Measurements from ENCODE around the gene CCDC171. TPM values are rescaled to one million over a fixed set of nuclear protein-coding genes. Genes with fewer than 3 reads are reported as not detected.
"Not testable (repeated sequence)": the region's sequence is repeated elsewhere in the genome, so short reads cannot be mapped to it uniquely, and the experiment has no call there.

The CCDC171 gene
- total RNA-seq, 2 experiments from 2014 or later = 1.9 TPM

DNA sequence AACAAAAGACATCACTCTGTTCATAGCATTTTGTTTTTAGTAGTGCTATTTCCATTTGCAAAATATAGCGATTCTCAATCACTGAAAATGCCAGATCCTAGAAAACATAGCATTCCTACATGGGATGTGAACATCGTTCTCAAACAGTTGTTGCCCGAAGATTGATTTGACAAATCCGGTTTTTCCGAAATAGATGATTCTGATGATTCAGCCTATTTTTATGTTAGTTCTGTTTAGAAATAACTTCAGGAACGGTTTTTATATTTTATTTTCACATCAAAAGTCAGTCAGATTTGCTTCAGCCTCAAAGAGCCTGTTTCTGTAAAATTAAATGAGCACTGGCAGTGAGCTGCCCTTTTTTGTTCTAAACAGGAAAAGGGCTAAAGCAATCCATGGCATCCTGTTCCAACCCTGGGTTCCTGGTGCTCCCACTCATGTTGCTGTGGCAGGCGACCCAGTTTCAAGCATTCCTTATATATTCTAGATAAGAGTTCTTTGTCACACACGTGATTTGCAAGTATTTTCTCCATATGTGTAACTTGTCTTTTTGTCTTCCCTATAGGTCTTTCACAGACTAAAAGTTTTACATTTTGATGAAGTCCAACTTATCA, 27.9 kb upstream of the CCDC171 start:
- POLR2A ChIA-PET = no interaction called here
- no peak for DNase-seq
- no peaks in the 10 kb centered on the region for H3K9me3 Mint-ChIP-seq (ENCODE audit: insufficient read depth)
- peaks cover 4% of the 10 kb centered on the region for H3K4me1 Mint-ChIP-seq (ENCODE audit: low read depth)
- no peak for ATAC-seq
- no peak overlapping the region for H3K4me3 Mint-ChIP-seq
- H3K36me3 Mint-ChIP-seq (ENCODE audit: low read depth) = no peaks in the 10 kb centered on the region
- H3K27me3 Mint-ChIP-seq (ENCODE audit: low read depth) = no peaks in the 10 kb centered on the region
- CTCF ChIA-PET = no interaction called here
- no peak overlapping the region for H3K27ac Mint-ChIP-seq

DNA sequence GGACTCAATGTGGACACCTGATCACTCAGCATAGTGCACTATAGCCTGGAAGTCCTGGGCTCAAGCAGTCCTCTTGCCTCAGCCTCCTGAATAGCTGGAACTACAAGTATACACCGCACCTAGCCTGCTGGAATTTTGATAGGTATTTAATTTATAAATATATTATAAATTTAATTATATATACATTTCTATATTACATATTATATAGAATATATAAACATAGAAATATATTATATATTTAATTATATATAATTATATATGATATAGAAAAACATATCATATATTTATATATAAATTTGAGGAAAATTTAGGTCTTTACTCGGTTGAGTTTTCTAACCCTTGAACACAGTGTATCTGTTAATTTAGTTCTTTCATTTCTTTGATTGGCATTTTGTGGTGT, 26.9 kb upstream of the CCDC171 start:
- H3K4me1 Mint-ChIP-seq (ENCODE audit: low read depth) = peaks cover 7% of the 10 kb centered on the region
- ATAC-seq (no peak), DNase-seq (no peak)
- CTCF ChIA-PET = no interaction called here
- POLR2A ChIA-PET = no interaction called here
- no peaks in the 10 kb centered on the region for H3K27me3 Mint-ChIP-seq (ENCODE audit: low read depth)
- no peak overlapping the region for H3K4me3 Mint-ChIP-seq
- H3K9me3 Mint-ChIP-seq (ENCODE audit: insufficient read depth) = no peaks in the 10 kb centered on the region
- no peak overlapping the region for H3K27ac Mint-ChIP-seq
- no peaks in the 10 kb centered on the region for H3K36me3 Mint-ChIP-seq (ENCODE audit: low read depth)

DNA sequence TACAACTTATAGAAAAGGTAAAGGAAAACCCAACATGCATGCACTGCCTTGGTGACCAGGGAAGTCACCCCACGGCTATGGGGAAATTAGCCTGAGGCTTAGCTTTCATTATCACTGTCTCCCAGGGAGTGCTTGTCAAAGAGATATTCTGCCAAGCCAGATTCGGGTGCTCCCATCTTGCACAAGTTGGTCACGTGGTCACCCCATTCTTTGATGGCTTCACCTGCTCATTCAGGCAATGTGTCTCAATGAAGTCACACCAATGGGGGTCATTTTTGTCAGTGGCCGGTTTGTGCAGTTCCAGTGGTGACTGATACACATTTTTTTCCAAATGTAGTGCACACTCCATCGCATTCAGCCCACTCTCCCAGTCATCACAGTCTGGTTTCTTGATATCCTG, 25.8 kb upstream of the CCDC171 start:
- POLR2A ChIA-PET; H3K4me3 Mint-ChIP-seq; H3K27me3 Mint-ChIP-seq (ENCODE audit: low read depth); ATAC-seq; CTCF ChIA-PET; H3K27ac Mint-ChIP-seq; H3K36me3 Mint-ChIP-seq (ENCODE audit: low read depth); DNase-seq; H3K4me1 Mint-ChIP-seq (ENCODE audit: low read depth); H3K9me3 Mint-ChIP-seq (ENCODE audit: insufficient read depth): not testable (repeated sequence)

DNA sequence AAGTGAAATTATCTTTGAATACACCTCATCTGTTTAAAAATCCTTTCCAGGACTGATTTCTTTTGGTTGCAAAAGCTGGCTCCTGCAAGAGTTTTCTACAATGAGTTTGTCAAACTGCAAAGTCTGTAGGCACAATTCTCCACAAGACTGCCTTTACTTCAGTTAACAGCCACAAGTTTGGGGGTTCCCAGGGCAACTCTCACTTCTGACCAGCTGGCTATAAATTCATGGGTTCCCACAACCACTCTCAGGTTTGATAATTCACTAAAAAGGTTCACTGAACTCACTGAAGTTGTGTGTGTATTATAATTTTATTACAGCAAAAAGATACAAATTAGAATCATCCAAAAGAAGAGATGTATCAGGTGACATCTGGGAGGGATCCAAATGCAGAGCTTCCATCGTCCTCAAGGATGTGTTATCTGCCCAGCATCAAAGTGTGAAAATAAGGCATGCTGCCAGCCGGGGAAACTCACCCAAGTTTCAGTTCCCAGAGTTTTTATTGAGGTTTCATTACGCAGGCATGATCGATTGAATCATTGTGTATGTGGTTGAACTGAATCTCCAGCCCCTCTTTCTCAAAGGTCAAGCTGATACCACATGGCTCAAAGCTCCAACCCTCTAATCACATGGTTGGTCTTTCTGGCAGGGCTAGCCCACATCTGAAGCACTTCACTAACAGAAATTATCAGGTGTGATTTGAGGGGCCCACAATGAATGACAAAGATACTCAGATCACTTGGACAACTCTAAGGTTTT, 23.1 kb upstream of the CCDC171 start:
- ChIA-PET CTCF (interaction anchor here (1.1 to 1.4 kb wide), 3 partner anchors 12 to 23 kb away, joined by 3 to 4 read pairs (median 4); partner anchors contain the start of gene CCDC171), POLR2A (interaction anchor here (2.7 kb wide), 1 partner anchor 18 kb away, joined by 13 read pairs; the partner anchor contains the start of gene PSIP1)
- DNase-seq = no peak
- Mint-ChIP-seq H3K4me1 (ENCODE audit: low read depth) (peaks cover 9% of the 10 kb centered on the region), H3K27ac (no peak overlapping the region), H3K4me3 (no peak overlapping the region), H3K36me3 (ENCODE audit: low read depth) (no peaks in the 10 kb centered on the region), H3K9me3 (ENCODE audit: insufficient read depth) (no peaks in the 10 kb centered on the region), H3K27me3 (ENCODE audit: low read depth) (no peaks in the 10 kb centered on the region)
- ATAC-seq = no peak

DNA sequence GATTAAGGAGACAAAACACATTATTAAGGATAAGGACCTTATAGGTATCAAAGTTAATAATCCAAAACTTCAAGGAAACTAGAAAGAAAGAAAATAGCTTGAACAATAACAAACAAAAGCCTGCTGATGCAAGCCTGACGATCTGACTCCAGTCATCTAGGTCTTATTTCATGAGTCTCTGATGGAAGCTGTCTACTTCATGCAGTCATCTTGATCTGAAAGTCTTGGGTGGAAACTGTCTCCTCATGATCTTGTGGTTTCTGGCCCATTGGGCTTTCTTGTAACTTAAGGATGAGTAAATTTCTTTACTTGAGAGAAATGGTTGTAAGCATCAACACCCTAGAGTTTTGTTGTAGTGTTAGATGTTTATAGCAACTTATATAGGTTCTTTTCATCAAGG, 21.5 kb upstream of the CCDC171 start:
- CTCF ChIA-PET = no interaction called here
- Mint-ChIP-seq H3K27me3 (ENCODE audit: low read depth) (no peaks in the 10 kb centered on the region), H3K4me3 (no peak overlapping the region), H3K9me3 (ENCODE audit: insufficient read depth) (no peaks in the 10 kb centered on the region), H3K36me3 (ENCODE audit: low read depth) (no peaks in the 10 kb centered on the region), H3K27ac (no peak overlapping the region), H3K4me1 (ENCODE audit: low read depth) (peaks cover 9% of the 10 kb centered on the region)
- DNase-seq (no peak), ATAC-seq (no peak)
- POLR2A ChIA-PET = interaction anchor here (2.7 kb wide), 1 partner anchor 20 kb away, joined by 13 read pairs; the partner anchor contains the start of gene PSIP1

DNA sequence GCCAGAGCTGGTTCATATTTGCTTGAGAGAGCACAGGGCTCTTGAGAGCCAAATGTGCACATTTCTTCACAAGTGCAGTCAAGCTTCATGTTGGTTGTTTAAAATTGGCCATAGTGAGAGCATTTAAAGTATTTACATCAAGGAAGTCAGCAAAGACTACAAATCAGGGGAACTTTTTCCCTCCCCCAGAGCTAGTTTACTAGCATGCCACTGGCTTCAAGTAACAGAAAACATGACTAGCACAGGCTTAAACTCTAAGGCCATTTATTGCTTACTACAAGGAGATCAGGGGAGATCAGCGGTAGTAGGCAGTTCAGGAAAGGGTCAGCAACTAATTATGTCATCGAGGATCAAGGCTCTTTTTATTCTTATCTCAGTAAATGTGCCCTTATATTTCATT, 11.0 kb upstream of the CCDC171 start:
- no peak overlapping the region for H3K4me3 Mint-ChIP-seq
- CTCF ChIA-PET = interaction anchor here (1.2 to 1.3 kb wide), 2 partner anchors 9 to 329 kb away, joined by 3 read pairs; no protein-coding TSS in a partner anchor
- H3K36me3 Mint-ChIP-seq (ENCODE audit: low read depth) = no peaks in the 10 kb centered on the region
- ATAC-seq = no peak
- POLR2A ChIA-PET = interaction anchor here (0.6 kb wide), 1 partner anchor 43 kb away, joined by 3 read pairs; no protein-coding TSS in a partner anchor
- no peaks in the 10 kb centered on the region for H3K9me3 Mint-ChIP-seq (ENCODE audit: insufficient read depth)
- no peak overlapping the region for H3K27ac Mint-ChIP-seq
- no peaks in the 10 kb centered on the region for H3K4me1 Mint-ChIP-seq (ENCODE audit: low read depth)
- no peak for DNase-seq
- H3K27me3 Mint-ChIP-seq (ENCODE audit: low read depth) = peaks cover 11% of the 10 kb centered on the region

DNA sequence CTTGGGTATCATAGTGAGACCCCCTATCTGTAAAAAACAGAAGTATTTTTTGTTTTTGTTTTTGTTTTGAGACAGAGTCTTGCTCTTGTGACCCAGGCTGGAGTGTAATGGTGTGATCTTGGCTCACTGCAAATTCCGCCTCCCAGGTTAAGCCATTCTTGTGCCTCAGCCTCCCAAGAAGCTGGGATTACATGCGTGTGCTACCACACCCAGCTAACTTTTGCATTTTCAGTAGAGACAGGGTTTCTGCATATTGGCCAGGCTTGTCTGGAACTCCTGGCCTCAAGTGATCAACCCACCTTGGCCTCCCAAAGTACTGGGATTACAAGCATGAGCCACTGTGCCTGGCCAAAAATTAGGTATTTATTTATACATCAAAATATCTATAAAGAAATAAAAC, 10.2 kb upstream of the CCDC171 start:
- CTCF ChIA-PET = interaction anchor here (1.2 to 1.5 kb wide), 3 partner anchors 10 to 330 kb away, joined by 3 read pairs; no protein-coding TSS in a partner anchor
- H3K9me3 Mint-ChIP-seq (ENCODE audit: insufficient read depth) = no peaks in the 10 kb centered on the region

DNA sequence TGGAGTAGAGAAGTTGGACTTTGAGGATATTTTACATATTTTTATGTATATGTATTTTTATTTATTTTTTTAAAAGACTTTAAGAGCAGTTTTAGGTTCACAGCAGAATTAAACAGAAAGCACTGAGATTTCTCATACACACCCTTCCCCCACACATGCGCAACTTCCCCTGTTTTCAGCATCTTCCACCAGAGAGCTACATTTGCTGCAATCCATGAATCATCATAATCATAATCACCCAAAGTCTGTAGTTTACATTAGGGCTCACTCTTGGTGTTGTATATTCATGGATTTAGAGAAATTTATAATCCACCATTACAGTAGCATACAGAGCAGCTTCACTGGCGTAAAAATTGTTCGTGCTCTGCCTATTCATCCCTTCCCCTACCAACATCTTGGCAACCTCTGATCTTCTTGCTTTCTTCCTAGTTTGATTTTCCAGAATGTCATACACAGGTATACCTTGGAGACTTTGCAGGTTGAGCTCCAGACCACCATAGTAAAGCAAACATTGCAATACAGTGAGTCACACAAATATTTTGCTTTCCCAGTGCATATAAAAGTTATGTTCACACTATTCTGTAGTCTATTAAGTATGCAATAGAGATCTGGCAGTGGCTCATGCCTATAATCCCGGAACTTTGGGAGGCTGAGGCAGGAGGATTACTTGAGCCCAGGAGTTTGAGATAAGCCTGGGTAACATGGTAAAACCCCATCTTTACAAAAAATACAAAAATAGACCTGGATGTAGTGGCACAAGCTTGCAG, 9.6 kb upstream of the CCDC171 start:
- CTCF ChIA-PET = interaction anchor here (1.3 to 1.5 kb wide), 2 partner anchors 63 to 331 kb away, joined by 3 read pairs; no protein-coding TSS in a partner anchor
- H3K4me3 Mint-ChIP-seq = no peak overlapping the region

More for the DNA sequence above, 10.2 kb upstream of the CCDC171 start:
- peaks cover 13% of the 10 kb centered on the region for H3K27me3 Mint-ChIP-seq (ENCODE audit: low read depth)
- no peak overlapping the region for H3K27ac Mint-ChIP-seq
- H3K36me3 Mint-ChIP-seq (ENCODE audit: low read depth) = no peaks in the 10 kb centered on the region
- POLR2A ChIA-PET = interaction anchor here (1.0 kb wide), 1 partner anchor 10 kb away, joined by 3 read pairs; the partner anchor contains the start of gene CCDC171
- no peaks in the 10 kb centered on the region for H3K4me1 Mint-ChIP-seq (ENCODE audit: low read depth)
- ATAC-seq = no peak
- no peak overlapping the region for H3K4me3 Mint-ChIP-seq
- no peak for DNase-seq

DNA sequence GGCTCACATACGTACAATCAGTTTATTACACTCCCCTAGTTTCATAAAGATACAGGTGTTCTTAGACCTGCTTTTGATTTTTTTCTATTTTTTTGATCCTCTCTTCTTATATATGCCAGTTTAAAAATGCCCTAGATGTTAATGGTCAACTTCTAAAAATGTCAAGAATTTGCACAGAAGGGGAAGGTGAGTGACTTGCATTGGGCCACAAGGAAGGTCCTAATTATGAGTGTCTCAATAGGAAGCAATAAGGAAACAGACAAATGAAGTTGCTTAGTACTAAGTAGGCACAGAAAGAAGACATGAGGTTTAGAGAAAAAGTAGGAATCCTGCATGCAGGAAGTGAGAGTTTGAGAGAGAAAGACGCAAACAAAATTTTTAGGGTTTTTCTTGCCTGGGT, 3.2 kb upstream of the CCDC171 start:
- Mint-ChIP-seq H3K4me1 (ENCODE audit: low read depth) (peaks cover 13% of the 10 kb centered on the region), H3K27ac (no peak overlapping the region), H3K9me3 (ENCODE audit: insufficient read depth) (no peaks in the 10 kb centered on the region), H3K4me3 (no peak overlapping the region), H3K27me3 (ENCODE audit: low read depth) (peaks cover 13% of the 10 kb centered on the region), H3K36me3 (ENCODE audit: low read depth) (no peaks in the 10 kb centered on the region)
- ATAC-seq = no peak
- ChIA-PET CTCF (interaction anchor here (0.7 to 1.6 kb wide), 2 partner anchors 57 to 71 kb away, joined by 3 to 6 read pairs; no protein-coding TSS in a partner anchor), POLR2A (no interaction called here)
- no peak for DNase-seq

More for the DNA sequence above, 9.6 kb upstream of the CCDC171 start:
- H3K36me3 Mint-ChIP-seq (ENCODE audit: low read depth) = no peaks in the 10 kb centered on the region
- H3K27me3 Mint-ChIP-seq (ENCODE audit: low read depth) = peaks cover 13% of the 10 kb centered on the region
- POLR2A ChIA-PET = interaction anchor here (1.0 kb wide), 1 partner anchor 10 kb away, joined by 3 read pairs; the partner anchor contains the start of gene CCDC171
- DNase-seq = no peak
- no peak overlapping the region for H3K27ac Mint-ChIP-seq
- no peaks in the 10 kb centered on the region for H3K9me3 Mint-ChIP-seq (ENCODE audit: insufficient read depth)
- ATAC-seq = no peak
- H3K4me1 Mint-ChIP-seq (ENCODE audit: low read depth) = no peaks in the 10 kb centered on the region

DNA sequence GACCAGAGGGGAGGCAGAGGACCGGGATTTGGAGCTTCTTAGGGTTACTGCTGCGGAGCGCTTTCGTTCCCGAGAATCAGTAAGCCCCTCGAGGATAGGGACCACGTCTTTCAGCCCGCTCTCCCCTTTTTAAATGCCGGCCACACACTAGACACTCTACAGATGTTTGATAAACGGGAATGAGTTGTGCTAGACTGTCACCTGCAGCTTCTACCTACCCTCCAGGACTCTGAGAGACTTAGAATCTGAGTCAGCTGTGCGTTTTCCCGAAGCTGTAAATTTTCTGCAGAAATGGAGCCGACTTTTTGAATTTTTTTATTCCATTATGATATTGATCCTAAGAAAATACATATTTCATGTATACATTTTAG, 670 bp downstream of the CCDC171 start:
- H3K9me3 Mint-ChIP-seq (ENCODE audit: insufficient read depth) = no peaks in the 10 kb centered on the region
- H3K36me3 Mint-ChIP-seq (ENCODE audit: low read depth) = no peaks in the 10 kb centered on the region
- ATAC-seq (peak; percentile 3), DNase-seq (no peak)
- peaks cover 11% of the 10 kb centered on the region for H3K27me3 Mint-ChIP-seq (ENCODE audit: low read depth)
- peak overlapping the region; percentile 86 for H3K4me3 Mint-ChIP-seq
- peaks cover 13% of the 10 kb centered on the region for H3K4me1 Mint-ChIP-seq (ENCODE audit: low read depth)
- POLR2A ChIA-PET = interaction anchor here (0.7 to 2.8 kb wide), 5 partner anchors 11 to 254 kb away, joined by 3 to 40 read pairs (median 3); partner anchors contain the start of gene PSIP1
- H3K27ac Mint-ChIP-seq = peak overlapping the region; percentile 85
- CTCF ChIA-PET = interaction anchor here (1.1 to 2.7 kb wide), 8 partner anchors 10 to 254 kb away, joined by 3 to 34 read pairs (median 8); partner anchors contain the start of gene PSIP1

DNA sequence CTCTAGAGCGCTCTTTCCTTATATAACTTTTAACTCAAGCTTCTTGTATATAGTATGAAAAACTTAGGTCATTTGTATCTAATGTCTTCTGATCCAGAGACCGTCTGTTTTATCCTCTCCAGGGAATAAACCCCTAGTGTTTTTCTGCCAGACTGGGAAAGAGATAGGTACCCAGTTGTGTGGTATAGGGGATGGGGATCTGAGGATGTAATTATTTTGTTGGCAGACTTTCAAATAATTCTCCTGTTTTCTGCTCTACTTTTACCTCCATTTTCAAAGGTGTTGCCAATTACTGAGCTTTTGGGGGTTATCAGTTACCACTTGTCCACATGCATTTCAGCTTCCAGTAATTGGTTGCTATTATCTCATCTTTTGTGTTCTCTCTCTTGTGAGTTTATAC, 17.9 kb downstream of the CCDC171 start:
- no peaks in the 10 kb centered on the region for H3K27me3 Mint-ChIP-seq (ENCODE audit: low read depth)
- H3K9me3 Mint-ChIP-seq (ENCODE audit: insufficient read depth) = no peaks in the 10 kb centered on the region
- no peak for ATAC-seq
- DNase-seq = no peak
- ChIA-PET CTCF (interaction anchor here (1.3 kb wide), 1 partner anchor 10 kb away, joined by 3 read pairs; no protein-coding TSS in a partner anchor), POLR2A (no interaction called here)
- H3K36me3 Mint-ChIP-seq (ENCODE audit: low read depth) = no peaks in the 10 kb centered on the region
- no peak overlapping the region for H3K4me3 Mint-ChIP-seq
- H3K4me1 Mint-ChIP-seq (ENCODE audit: low read depth) = no peaks in the 10 kb centered on the region
- H3K27ac Mint-ChIP-seq = no peak overlapping the region

All from activated CD8-positive, alpha-beta T cell treated with anti-CD3 and anti-CD28 coated beads, Interleukin-2, amount 10 ng/mL, durations not matched to agents 7 days and 5 days (primary cell).